ENCODE results near the gene DHRS1. TPM values are rescaled to one million over a fixed set of nuclear protein-coding genes. Genes with fewer than 3 reads are reported as not detected.

DHRS1 gene
- total and polyA plus RNA-seq, 2 of the 4 experiments (the other 2 are of a cell fraction), result 15.8 to 38.6 TPM

DNA sequence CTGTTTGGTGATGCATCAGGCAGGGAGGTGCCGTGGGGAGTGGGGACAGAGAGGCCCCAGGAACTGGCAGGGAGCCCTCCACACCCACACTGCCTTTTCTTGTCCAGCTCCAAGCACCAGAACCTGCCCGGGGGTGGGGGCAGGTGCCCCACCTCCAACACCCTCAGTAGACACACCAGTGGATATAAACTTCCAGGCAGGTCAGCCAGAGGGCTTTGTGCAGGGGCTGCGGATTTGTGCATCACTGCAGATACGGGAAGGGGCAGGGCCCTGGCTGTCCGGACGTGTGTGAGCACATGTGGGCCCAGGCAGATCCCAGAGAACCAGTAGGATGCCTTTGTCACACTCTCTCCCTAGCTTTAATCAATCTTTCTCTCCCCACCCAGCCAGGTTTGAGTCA lies 35.3 kb downstream of the DHRS1 start:
- H3K79me1 ChIP-seq (ENCODE audit: low read depth in 1 of 2, low read length in 2 of 2), result no peaks in the 10 kb centered on the region
- no peak overlapping the region for H2AFZ ChIP-seq (replicated peaks; ENCODE audit: low read length, poor library complexity)
- 79% methylated on average over 4 of the region's 6 CpGs; no CpG with 5 or more reads in 1 of the 2 experiments for WGBS, 2 experiments (ENCODE audit: extremely low coverage in 2 of 2, insufficient read length in 1 of 2)
- H3K56ac ChIP-seq (ENCODE audit: extremely low read depth, insufficient read depth, low read length), result no peak overlapping the region
- H3K23ac ChIP-seq (ENCODE audit: low read depth, low read length), result no peak overlapping the region
- H2AK9ac ChIP-seq (replicated peaks; ENCODE audit: low read depth, low read length, poor library complexity), result no peak overlapping the region
- no peak overlapping the region for H2BK5ac ChIP-seq (ENCODE audit: low read depth, low read length, poor library complexity, severe bottlenecking)
- H4K20me1 ChIP-seq (ENCODE audit: insufficient read depth, low read length), result no peaks in the 10 kb centered on the region
- H2AK5ac ChIP-seq (ENCODE audit: low read depth, low read length), result no peak overlapping the region
- H3K9ac ChIP-seq (ENCODE audit: low read depth, low read length), result no peak overlapping the region
- CTCF ChIA-PET, result no interaction called here
- H3K14ac ChIP-seq (replicated peaks; ENCODE audit: low read depth, low read length), result no peak overlapping the region
- dilution Hi-C loops (cut with HindIII; ENCODE audit: low sequenced_read_pairs, unreplicated experiment), result no loop called here
- no peak overlapping the region for H3K27ac ChIP-seq (ENCODE audit: insufficient read depth, low read length)
- H3K4me2 ChIP-seq (ENCODE audit: low read depth, low read length), result no peak overlapping the region
- H3K4me1 ChIP-seq (ENCODE audit: control insufficient read depth, insufficient read depth, low read length), result peaks cover 3% of the 10 kb centered on the region; the same call in 1 of the 2 replicates
- H2BK15ac ChIP-seq (ENCODE audit: low read depth, low read length), result no peak overlapping the region
- peaks cover 28% of the 10 kb centered on the region for H3K36me3 ChIP-seq (ENCODE audit: control insufficient read depth, insufficient read depth, low read length)
- no peak overlapping the region for H2BK20ac ChIP-seq (ENCODE audit: low read depth, low read length)
- no peak overlapping the region for H3K4me3 ChIP-seq (ENCODE audit: insufficient read depth, low read depth, low read length)
- H3K9me1 ChIP-seq (ENCODE audit: insufficient read depth, low read length), result peaks cover 6% of the 10 kb centered on the region; the same call in 1 of the 2 replicates
- H3K9me3 ChIP-seq (ENCODE audit: control insufficient read depth, insufficient read depth, low read length), result no peaks in the 10 kb centered on the region
- POLR2A ChIA-PET (ENCODE audit: unreplicated experiment), result no interaction called here
- H4K91ac ChIP-seq (ENCODE audit: insufficient read depth, low read depth, low read length), result no peak overlapping the region
- no TSS peak for BruUV-seq (replicated peaks)
- no peak overlapping the region for H4K8ac ChIP-seq (ENCODE audit: low read depth in 2 of 2, low read length in 2 of 2)
- no peak overlapping the region for H3K18ac ChIP-seq (ENCODE audit: low read depth, low read length)
- intact Hi-C loops (cut with micrococcal nuclease), result no loop called here
- H2BK120ac ChIP-seq (ENCODE audit: low read depth, low read length), result no peak overlapping the region
- no peak overlapping the region for H3K4ac ChIP-seq (ENCODE audit: low read depth, low read length)
- ATAC-seq (ENCODE audit: low read depth) (no peak), DNase-seq (no peak)
- no peak for TF ChIP-seq RAD21 (IDR thresholded peaks at IDR 0.05; ENCODE audit: low read length)
- TF ChIP-seq MXI1 (IDR thresholded peaks at IDR 0.05; ENCODE audit: borderline replicate concordance, low read depth, low read length), result no peak
- no peak for TF ChIP-seq CHD1 (IDR thresholded peaks at IDR 0.05; ENCODE audit: low read depth, low read length)
- no peak for TF ChIP-seq FOS (IDR thresholded peaks at IDR 0.05; ENCODE audit: low read depth, low read length)
- TF ChIP-seq BHLHE40 (IDR thresholded peaks at IDR 0.05; ENCODE audit: low read depth, low read length), result no peak
- TF ChIP-seq MAZ (IDR thresholded peaks at IDR 0.05; ENCODE audit: borderline replicate concordance, low read depth, low read length), result no peak
- no peak for TF ChIP-seq RFX5 (IDR thresholded peaks at IDR 0.05; ENCODE audit: low read depth, low read length)
- TF ChIP-seq CEBPB (IDR thresholded peaks at IDR 0.05; ENCODE audit: low read depth, low read length), result no peak
- TF ChIP-seq MAFK (IDR thresholded peaks at IDR 0.05; ENCODE audit: low read depth, low read length), result no peak
- TF ChIP-seq ELK1 (IDR thresholded peaks at IDR 0.05; ENCODE audit: borderline replicate concordance, low read depth, low read length), result no peak
- no peak for TF ChIP-seq USF2 (IDR thresholded peaks at IDR 0.05; ENCODE audit: low read depth, low read length)
- TF ChIP-seq, protein P1, sequence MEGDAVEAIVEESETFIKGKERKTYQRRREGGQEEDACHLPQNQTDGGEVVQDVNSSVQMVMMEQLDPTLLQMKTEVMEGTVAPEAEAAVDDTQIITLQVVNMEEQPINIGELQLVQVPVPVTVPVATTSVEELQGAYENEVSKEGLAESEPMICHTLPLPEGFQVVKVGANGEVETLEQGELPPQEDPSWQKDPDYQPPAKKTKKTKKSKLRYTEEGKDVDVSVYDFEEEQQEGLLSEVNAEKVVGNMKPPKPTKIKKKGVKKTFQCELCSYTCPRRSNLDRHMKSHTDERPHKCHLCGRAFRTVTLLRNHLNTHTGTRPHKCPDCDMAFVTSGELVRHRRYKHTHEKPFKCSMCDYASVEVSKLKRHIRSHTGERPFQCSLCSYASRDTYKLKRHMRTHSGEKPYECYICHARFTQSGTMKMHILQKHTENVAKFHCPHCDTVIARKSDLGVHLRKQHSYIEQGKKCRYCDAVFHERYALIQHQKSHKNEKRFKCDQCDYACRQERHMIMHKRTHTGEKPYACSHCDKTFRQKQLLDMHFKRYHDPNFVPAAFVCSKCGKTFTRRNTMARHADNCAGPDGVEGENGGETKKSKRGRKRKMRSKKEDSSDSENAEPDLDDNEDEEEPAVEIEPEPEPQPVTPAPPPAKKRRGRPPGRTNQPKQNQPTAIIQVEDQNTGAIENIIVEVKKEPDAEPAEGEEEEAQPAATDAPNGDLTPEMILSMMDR (conservative IDR thresholded peaks at IDR 0.05; ENCODE audit: low read depth, low read length), result no peak
- no peak for TF ChIP-seq SMC3 (IDR thresholded peaks at IDR 0.05; ENCODE audit: low read depth, low read length)
- no peak for TF ChIP-seq POLR2A (IDR thresholded peaks at IDR 0.05; ENCODE audit: low read depth, low read length)
- no peak for TF ChIP-seq NFE2L2 (IDR thresholded peaks at IDR 0.05; ENCODE audit: low read depth, low read length)
- no peak for TF ChIP-seq RCOR1 (IDR thresholded peaks at IDR 0.05; ENCODE audit: insufficient replicate concordance, low read length)
- H3K27me3 ChIP-seq (ENCODE audit: control insufficient read depth, insufficient read depth, low read length), result no peaks in the 10 kb centered on the region
- no peak overlapping the region for H4K5ac ChIP-seq (ENCODE audit: low read depth, low read length)
- in situ Hi-C loops (cut with MboI; ENCODE audit: low sequenced_read_pairs), result no loop called here
